ENCODE data around the gene SPRR1B. TPM values are rescaled to one million over a fixed set of nuclear protein-coding genes. Genes with fewer than 3 reads are reported as not detected.
"Not testable (repeated sequence)": the region's sequence is repeated elsewhere in the genome, so short reads cannot be mapped to it uniquely, and the experiment has no call there.

Gene SPRR1B
- total RNA-seq, 2 experiments from 2014 or later = not detected

- H3K4me1 Mint-ChIP-seq; CTCF ChIA-PET; POLR2A ChIA-PET; H3K36me3 Mint-ChIP-seq (ENCODE audit: low read depth); H3K4me3 Mint-ChIP-seq; H3K27ac Mint-ChIP-seq; DNase-seq; H3K9me3 Mint-ChIP-seq: not testable (repeated sequence)
- peaks cover 26% of the 10 kb centered on the region for H3K27me3 Mint-ChIP-seq
These were observed 9.2 kb upstream of the SPRR1B start for GRCh38 chr1:153021829-153022228.

GRCh38 chr1:153022340-153022739 lies 8.7 kb upstream of the SPRR1B start:
- not testable (repeated sequence) for H3K4me3 Mint-ChIP-seq; H3K36me3 Mint-ChIP-seq (ENCODE audit: low read depth)

GRCh38 chr1:153023109-153023508 lies 7.9 kb upstream of the SPRR1B start:
- no peaks in the 10 kb centered on the region for H3K36me3 Mint-ChIP-seq (ENCODE audit: low read depth)
- H3K27ac Mint-ChIP-seq = no peak overlapping the region
- peaks cover 26% of the 10 kb centered on the region for H3K27me3 Mint-ChIP-seq
- H3K4me3 Mint-ChIP-seq = no peak overlapping the region
- ChIA-PET CTCF (no interaction called here), POLR2A (no interaction called here)
- no peaks in the 10 kb centered on the region for H3K4me1 Mint-ChIP-seq
- DNase-seq = no peak
- H3K9me3 Mint-ChIP-seq = no peaks in the 10 kb centered on the region

More at GRCh38 chr1:153022340-153022739, 8.7 kb upstream of the SPRR1B start:
- H3K9me3 Mint-ChIP-seq, H3K4me1 Mint-ChIP-seq, DNase-seq, POLR2A ChIA-PET, CTCF ChIA-PET, H3K27ac Mint-ChIP-seq: not testable (repeated sequence)
- peaks cover 26% of the 10 kb centered on the region for H3K27me3 Mint-ChIP-seq

GRCh38 chr1:153024413-153024812 lies 6.6 kb upstream of the SPRR1B start:
- no peak for DNase-seq
- no peaks in the 10 kb centered on the region for H3K36me3 Mint-ChIP-seq (ENCODE audit: low read depth)
- ChIA-PET CTCF (no interaction called here), POLR2A (no interaction called here)
- H3K4me1 Mint-ChIP-seq = no peaks in the 10 kb centered on the region
- H3K9me3 Mint-ChIP-seq = no peaks in the 10 kb centered on the region
- H3K27ac Mint-ChIP-seq = no peak overlapping the region
- H3K4me3 Mint-ChIP-seq = no peak overlapping the region
- H3K27me3 Mint-ChIP-seq = peaks cover 22% of the 10 kb centered on the region

- DNase-seq = no peak
- CTCF ChIA-PET = no interaction called here
- Mint-ChIP-seq H3K27me3 (peaks cover 13% of the 10 kb centered on the region), H3K4me1 (no peaks in the 10 kb centered on the region), H3K4me3 (no peak overlapping the region), H3K27ac (no peak overlapping the region), H3K36me3 (ENCODE audit: low read depth) (no peaks in the 10 kb centered on the region), H3K9me3 (no peaks in the 10 kb centered on the region)
- POLR2A ChIA-PET = no interaction called here
These were observed 5.2 kb upstream of the SPRR1B start for GRCh38 chr1:153025797-153026196.

GRCh38 chr1:153028766-153029165 lies 2.2 kb upstream of the SPRR1B start:
- POLR2A ChIA-PET = no interaction called here
- Mint-ChIP-seq H3K4me1 (no peaks in the 10 kb centered on the region), H3K4me3 (no peak overlapping the region), H3K27ac (no peak overlapping the region), H3K27me3 (peaks cover 5% of the 10 kb centered on the region), H3K36me3 (ENCODE audit: low read depth) (no peaks in the 10 kb centered on the region), H3K9me3 (no peaks in the 10 kb centered on the region)
- CTCF ChIA-PET = no interaction called here
- DNase-seq = no peak

GRCh38 chr1:153032073-153032472 lies 1.1 kb downstream of the SPRR1B start:
- H3K27ac Mint-ChIP-seq = no peak overlapping the region
- H3K4me3 Mint-ChIP-seq = no peak overlapping the region
- H3K27me3 Mint-ChIP-seq = peaks cover 3% of the 10 kb centered on the region
- H3K9me3 Mint-ChIP-seq = no peaks in the 10 kb centered on the region
- DNase-seq = no peak
- H3K36me3 Mint-ChIP-seq (ENCODE audit: low read depth) = no peaks in the 10 kb centered on the region
- POLR2A ChIA-PET = no interaction called here
- no peaks in the 10 kb centered on the region for H3K4me1 Mint-ChIP-seq
- CTCF ChIA-PET = no interaction called here

- POLR2A ChIA-PET = no interaction called here
- H3K36me3 Mint-ChIP-seq (ENCODE audit: low read depth) = no peaks in the 10 kb centered on the region
- peaks cover 5% of the 10 kb centered on the region for H3K27me3 Mint-ChIP-seq
- H3K4me1 Mint-ChIP-seq = no peaks in the 10 kb centered on the region
- H3K27ac Mint-ChIP-seq = no peak overlapping the region
- H3K9me3 Mint-ChIP-seq = no peaks in the 10 kb centered on the region
- no peak for DNase-seq
- no peak overlapping the region for H3K4me3 Mint-ChIP-seq
- CTCF ChIA-PET = no interaction called here
These were observed 1.8 kb downstream of the SPRR1B start for GRCh38 chr1:153032677-153033308.

- Mint-ChIP-seq H3K27ac (no peak overlapping the region), H3K4me1 (no peaks in the 10 kb centered on the region), H3K36me3 (ENCODE audit: low read depth) (no peaks in the 10 kb centered on the region), H3K27me3 (peaks cover 5% of the 10 kb centered on the region), H3K4me3 (no peak overlapping the region), H3K9me3 (no peaks in the 10 kb centered on the region)
- ChIA-PET POLR2A (no interaction called here), CTCF (no interaction called here)
- no peak for DNase-seq
These were observed 4.2 kb downstream of the SPRR1B start for GRCh38 chr1:153035211-153035610.

GRCh38 chr1:153040950-153041631 lies 10.1 kb downstream of the SPRR1B start, which contains the start of gene SPRR2D:
Gene SPRR2D (minus strand): TSS chr1:153041120. CDS start chr1:153040346, 774 bp downstream.
- POLR2A ChIA-PET = no interaction called here
- no peak for DNase-seq
- CTCF ChIA-PET = no interaction called here
- H3K27me3 Mint-ChIP-seq = peaks cover 18% of the 10 kb centered on the region
- H3K4me1 Mint-ChIP-seq = no peaks in the 10 kb centered on the region
- H3K9me3 Mint-ChIP-seq = no peaks in the 10 kb centered on the region
- no peak within 1 kb of the TSS for H3K27ac Mint-ChIP-seq
- no peak within 1 kb of the TSS for H3K4me3 Mint-ChIP-seq
- no peaks in the 10 kb centered on the region for H3K36me3 Mint-ChIP-seq (ENCODE audit: low read depth)

GRCh38 chr1:153049211-153049610 lies 18.2 kb downstream of the SPRR1B start:
- Mint-ChIP-seq H3K27ac (no peak overlapping the region), H3K36me3 (ENCODE audit: low read depth) (no peaks in the 10 kb centered on the region), H3K9me3 (no peaks in the 10 kb centered on the region), H3K4me3 (no peak overlapping the region), H3K4me1 (no peaks in the 10 kb centered on the region), H3K27me3 (peaks cover 30% of the 10 kb centered on the region)
- no peak for DNase-seq
- CTCF ChIA-PET = no interaction called here
- POLR2A ChIA-PET = no interaction called here

- H3K27me3 Mint-ChIP-seq = peaks cover 38% of the 10 kb centered on the region
- DNase-seq; H3K36me3 Mint-ChIP-seq (ENCODE audit: low read depth); POLR2A ChIA-PET; H3K9me3 Mint-ChIP-seq; H3K4me3 Mint-ChIP-seq; H3K4me1 Mint-ChIP-seq; CTCF ChIA-PET; H3K27ac Mint-ChIP-seq: not testable (repeated sequence)
These were observed 25.1 kb downstream of the SPRR1B start for GRCh38 chr1:153056111-153056510.

- H3K4me1 Mint-ChIP-seq = no peaks in the 10 kb centered on the region
- H3K36me3 Mint-ChIP-seq (ENCODE audit: low read depth) = no peaks in the 10 kb centered on the region
- H3K27ac Mint-ChIP-seq = no peak within 1 kb of the TSS
- H3K27me3 Mint-ChIP-seq = peaks cover 29% of the 10 kb centered on the region
- ChIA-PET CTCF (no interaction called here), POLR2A (interaction anchor here (0.5 kb wide), 1 partner anchor 21 kb away, joined by 3 read pairs; no protein-coding TSS in a partner anchor)
- H3K9me3 Mint-ChIP-seq = no peaks in the 10 kb centered on the region
- no peak for DNase-seq
- no peak within 1 kb of the TSS for H3K4me3 Mint-ChIP-seq
These were observed 26.4 kb downstream of the SPRR1B start, which contains the start of gene SPRR2A for GRCh38 chr1:153057375-153057774. Gene SPRR2A (minus strand): TSS chr1:153057512. CDS start chr1:153056735, 777 bp downstream.

GRCh38 chr1:153058154-153058553 lies 27.2 kb downstream of the SPRR1B start:
- no peak overlapping the region for H3K27ac Mint-ChIP-seq
- no peaks in the 10 kb centered on the region for H3K4me1 Mint-ChIP-seq
- ChIA-PET POLR2A (no interaction called here), CTCF (interaction anchor here (1.5 kb wide), 1 partner anchor 10 kb away, joined by 3 read pairs; no protein-coding TSS in a partner anchor)
- no peaks in the 10 kb centered on the region for H3K36me3 Mint-ChIP-seq (ENCODE audit: low read depth)
- H3K27me3 Mint-ChIP-seq = peaks cover 25% of the 10 kb centered on the region
- no peaks in the 10 kb centered on the region for H3K9me3 Mint-ChIP-seq
- no peak overlapping the region for H3K4me3 Mint-ChIP-seq
- no peak for DNase-seq

All from activated CD4-positive, alpha-beta T cell treated with anti-CD3 and anti-CD28 coated beads, Interleukin-2, amount 10 ng/mL, durations not matched to agents 7 days and 5 days (primary cell).